HepG2 (cell line): ENCODE data around the gene HDLBP. TPM values are rescaled to one million over a fixed set of nuclear protein-coding genes. Genes with fewer than 3 reads are reported as not detected.
A peak's percentile ranks its signal among the peaks of the same experiment; 100 is the strongest.

ENCODE experiments used
- CREB1 ChIP-seq, 2 experiments: fragments of 450-650 bp in 1 of 2; IDR thresholded peaks; 2 replicates each; pipeline ENCODE4 v1.6.1; 2016 to 2017; ENCODE audit warnings: control low read depth in 1 of 2, mild to moderate bottlenecking in 1 of 2, missing compliant biosample characterization in 1 of 2, missing genetic modification characterization in 1 of 2
- EHMT2 ChIP-seq: fragments of 200-600 bp; sonication (generic); IDR thresholded peaks from 2 replicates; pipeline ENCODE4 v1.7.0; 2017; ENCODE audit warnings: antibody characterized with exemption, low read depth, low read length, borderline replicate concordance
- GTF3A ChIP-seq: sonication (generic); formaldehyde crosslinking; conservative IDR thresholded peaks from 2 replicates; pipeline ENCODE4 v1.4.0; 2020; ENCODE audit warnings: mild to moderate bottlenecking, missing genetic modification reagents
- IKZF1 ChIP-seq: fragments of 450-650 bp; IDR thresholded peaks from 2 replicates; pipeline ENCODE4 v1.7.1; 2016
- KLF15 ChIP-seq: sonication (generic); formaldehyde crosslinking; IDR thresholded peaks from 2 replicates; pipeline ENCODE4 v1.8.1; 2023; ENCODE audit warnings: borderline replicate concordance, mild to moderate bottlenecking, inconsistent platforms, missing genetic modification reagents, mixed read lengths
- MBNL3 ChIP-seq: fragments of 250-450 bp; sonication (Bioruptor Pico); conservative IDR thresholded peaks from 2 replicates; pipeline ENCODE4 v1.8.0; 2022; ENCODE audit warnings: mild to moderate bottlenecking, inconsistent platforms
- MXD1 ChIP-seq: sonication (generic); formaldehyde crosslinking; IDR thresholded peaks from 2 replicates; pipeline ENCODE4 v1.4.0; 2020; ENCODE audit warnings: mild to moderate bottlenecking, missing genetic modification reagents
- NKX3-1 ChIP-seq: sonication (generic); formaldehyde crosslinking; IDR thresholded peaks from 2 replicates; pipeline ENCODE4 v1.5.0; 2020; ENCODE audit warnings: missing genetic modification reagents
- NPAS2 ChIP-seq: sonication (generic); formaldehyde crosslinking; IDR thresholded peaks from 2 replicates; pipeline ENCODE4 v1.8.0; 2022; ENCODE audit warnings: mild to moderate bottlenecking, missing genetic modification reagents, borderline replicate concordance
- RBM39 ChIP-seq: fragments of 200-400 bp; formaldehyde crosslinking; IDR thresholded peaks from one replicate; pipeline ENCODE4 v1.6.1; 2018; ENCODE audit warnings: antibody characterized with exemption, mild to moderate bottlenecking, low read depth, low read length; ENCODE audit not compliant: poor library complexity, severe bottlenecking
- STAT5B ChIP-seq: sonication (generic); formaldehyde crosslinking; IDR thresholded peaks from 2 replicates; pipeline ENCODE4 v1.4.0; 2020; ENCODE audit warnings: missing genetic modification reagents
- TBX3 ChIP-seq: fragments of 450-650 bp; IDR thresholded peaks from 2 replicates; pipeline ENCODE4 v1.6.1; 2017; ENCODE audit warnings: antibody characterized with exemption, mild to moderate bottlenecking, inconsistent platforms, borderline replicate concordance
- TEAD3 ChIP-seq: optimal IDR thresholded peaks from 2 replicates; pipeline ENCODE3; 2016; ENCODE audit warnings: borderline replicate concordance
- TFE3 ChIP-seq: IDR thresholded peaks from 2 replicates; pipeline ENCODE4 v1.6.1; 2016
- ZBTB7A ChIP-seq: sonication (generic); formaldehyde crosslinking; IDR thresholded peaks from 2 replicates; pipeline ENCODE4 v1.8.0; 2022; ENCODE audit warnings: mild to moderate bottlenecking, missing genetic modification reagents
- ZFP36L1 ChIP-seq: sonication (generic); formaldehyde crosslinking; IDR thresholded peaks from 2 replicates; pipeline ENCODE4 v1.8.0; 2022; ENCODE audit warnings: mild to moderate bottlenecking, missing genetic modification reagents, moderate library complexity
- ZFP36L2 ChIP-seq: sonication (generic); formaldehyde crosslinking; IDR thresholded peaks from 2 replicates; pipeline ENCODE4 v1.4.0; 2020; ENCODE audit warnings: missing genetic modification reagents
- ZNF263 ChIP-seq: sonication (generic); formaldehyde crosslinking; IDR thresholded peaks from 2 replicates; pipeline ENCODE4 v1.4.0; 2020; ENCODE audit warnings: missing genetic modification reagents
- ZNF326 ChIP-seq: sonication (generic); formaldehyde crosslinking; IDR thresholded peaks from 2 replicates; pipeline ENCODE4 v1.4.0; 2020; ENCODE audit warnings: missing genetic modification reagents, borderline replicate concordance
- ZNF530 ChIP-seq: sonication (generic); formaldehyde crosslinking; IDR thresholded peaks from 2 replicates; pipeline ENCODE4 v1.5.0; 2020; ENCODE audit warnings: low read depth, mild to moderate bottlenecking, missing genetic modification reagents
- ZNF574 ChIP-seq: sonication (generic); formaldehyde crosslinking; IDR thresholded peaks from 2 replicates; pipeline ENCODE4 v1.4.0; 2020; ENCODE audit warnings: missing genetic modification reagents
- ZNF879 ChIP-seq: sonication (generic); formaldehyde crosslinking; IDR thresholded peaks from 2 replicates; pipeline ENCODE4 v1.8.1; 2023; ENCODE audit warnings: missing genetic modification reagents
- ZSCAN20 ChIP-seq: sonication (generic); formaldehyde crosslinking; IDR thresholded peaks from 2 replicates; pipeline ENCODE4 v1.4.0; 2020; ENCODE audit warnings: missing genetic modification reagents, mild to moderate bottlenecking, borderline replicate concordance
- ZSCAN5A ChIP-seq: sonication (generic); formaldehyde crosslinking; IDR thresholded peaks from 2 replicates; pipeline ENCODE4 v1.8.0; 2022; ENCODE audit warnings: mild to moderate bottlenecking, missing genetic modification reagents, borderline replicate concordance
- polyA plus RNA-seq, 8 experiments: library from polyadenylated mRNA; depleted of rRNA in 3 of 8; stranded (reverse) in 7 of 8; unstranded in 1 of 8; fragments of >200 nt; fragmentation: Illumina TruSeq in 4 of 8; extraction: Trizol in 4 of 8; gene quantifications; 2 replicates each; pipeline versions ENCODE4 v1.2.1 to v1.2.3, GENCODE V29; 2011 to 2016; ENCODE audit warnings: low read depth in 4 of 8, missing spikeins in 1 of 8, mixed read lengths in 1 of 8; ENCODE audit not compliant: insufficient read depth in 1 of 8
- total RNA-seq, 5 experiments: library from RNA; depleted of rRNA; stranded (reverse); fragments of >200 nt; fragmentation: Illumina TruSeq; extraction: Trizol; gene quantifications; 2 replicates each; pipeline ENCODE4 v1.2.3, GENCODE V29; 2016; ENCODE audit warnings: low read depth in 1 of 5

The HDLBP gene
- total and polyA plus RNA-seq, 2 of the 13 experiments (the other 11 are each of a cell fraction or from before 2014, with no cell fraction given), result 464 to 707 TPM

- TF ChIP-seq ZNF574 (peak; percentile 80), ZBTB7A (peak; percentile 97), IKZF1 (no peak), ZNF879 (CRISPR knock-in tag) (no peak), GTF3A (CRISPR knock-in tag) (no peak), EHMT2 (no peak), KLF15 (CRISPR knock-in tag) (0 out of 2 replicates have a peak, but pooled peaks have one; percentile 20), ZNF530 (CRISPR knock-in tag) (no peak), ZFP36L2 (CRISPR knock-in tag) (no peak), CREB1 (IDR thresholded peaks at IDR 0.05) (no peak), CREB1 (CRISPR knock-in tag; IDR thresholded peaks at IDR 0.05) (no peak), ZNF326 (CRISPR knock-in tag) (no peak), MXD1 (CRISPR knock-in tag) (no peak; the same call in 1 of the 2 replicates), TBX3 (no peak), ZNF263 (peak; percentile 63), TFE3 (CRISPR knock-in tag) (peak; percentile 24), RBM39 (peak; percentile 69), TEAD3 (CRISPR knock-in tag) (peak; percentile 37), MBNL3 (CRISPR knock-in tag) (no peak), NKX3-1 (no peak), ZSCAN20 (CRISPR knock-in tag) (no peak), STAT5B (CRISPR knock-in tag) (no peak), ZSCAN5A (CRISPR knock-in tag) (peak; percentile 64), NPAS2 (CRISPR knock-in tag) (no peak), ZFP36L1 (CRISPR knock-in tag) (no peak)
Measured at GRCh38 chr2:241224018-241224850, 91.2 kb downstream of the HDLBP start (continued).
